Measurements from ENCODE around the gene COBL.

COBL gene

DNA sequence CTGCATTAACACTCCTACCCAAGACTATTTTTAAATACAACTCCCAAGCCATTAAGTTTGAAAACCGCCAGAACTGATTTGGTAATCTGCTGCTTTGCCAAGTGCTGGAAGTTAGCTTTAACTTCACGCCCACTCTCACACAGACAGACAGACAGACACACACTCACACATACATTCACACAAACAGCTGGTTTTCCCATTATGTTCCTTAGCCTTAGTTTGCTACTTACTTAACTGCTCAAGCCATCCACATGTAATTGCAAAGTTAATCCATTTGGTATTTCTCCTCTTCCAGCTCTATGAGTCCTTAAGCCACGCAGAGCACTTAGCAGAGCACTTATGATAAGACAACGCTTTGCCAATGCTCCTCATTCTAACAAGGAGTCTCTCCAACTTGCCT, 8.3 kb downstream of the COBL start:
- in situ Hi-C loops (cut with HindIII; ENCODE audit: low sequenced_read_pairs), result no loop called here
- no peak for DNase-seq (ENCODE audit: low read depth)
- TF ChIP-seq CTCF (IDR thresholded peaks at IDR 0.05; ENCODE audit: low read depth, low read length, missing control alignments), result no peak
- no peak overlapping the region for H3K4me3 ChIP-seq (ENCODE audit: low read depth, low read length)

DNA sequence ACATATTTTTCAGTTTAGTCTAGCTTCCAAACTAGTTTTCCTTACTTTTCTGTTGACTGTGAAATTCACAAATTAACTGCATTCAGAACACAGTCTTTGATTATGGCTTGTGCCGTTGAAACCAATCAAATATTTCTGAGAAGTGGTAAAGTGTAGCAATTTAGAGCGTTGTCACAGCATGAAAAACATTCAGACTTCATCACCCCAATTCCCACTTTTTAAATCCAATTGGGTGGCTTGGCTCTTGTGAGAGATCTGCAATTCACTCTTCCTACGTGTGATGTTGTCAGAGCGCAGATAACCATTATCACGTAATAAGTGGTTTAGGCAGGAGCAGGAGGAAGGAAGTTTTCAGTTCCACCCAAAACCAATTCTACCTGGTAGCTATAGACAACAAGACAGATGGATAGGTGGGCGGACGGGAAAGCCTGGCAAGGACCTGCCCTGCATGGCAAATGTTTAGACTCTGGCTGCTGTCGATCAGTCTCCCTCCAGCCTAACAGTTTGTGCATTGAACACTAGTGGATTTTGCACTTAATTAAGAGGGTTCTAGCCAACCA, 8.9 kb downstream of the COBL start:
- no peak for TF ChIP-seq CTCF (IDR thresholded peaks at IDR 0.05; ENCODE audit: low read depth, low read length, missing control alignments)
- no peak for DNase-seq (ENCODE audit: low read depth)
- H3K4me3 ChIP-seq (ENCODE audit: low read depth, low read length), result no peak overlapping the region
- in situ Hi-C loops (cut with HindIII; ENCODE audit: low sequenced_read_pairs), result no loop called here

GRCh38 chr7:51306761-51307160, 9.8 kb downstream of the COBL start:
- TF ChIP-seq CTCF (IDR thresholded peaks at IDR 0.05; ENCODE audit: low read depth, low read length, missing control alignments), result no peak
- DNase-seq (ENCODE audit: low read depth), result no peak
- H3K4me3 ChIP-seq (ENCODE audit: low read depth, low read length), result no peak overlapping the region
- in situ Hi-C loops (cut with HindIII; ENCODE audit: low sequenced_read_pairs), result no loop called here

DNA sequence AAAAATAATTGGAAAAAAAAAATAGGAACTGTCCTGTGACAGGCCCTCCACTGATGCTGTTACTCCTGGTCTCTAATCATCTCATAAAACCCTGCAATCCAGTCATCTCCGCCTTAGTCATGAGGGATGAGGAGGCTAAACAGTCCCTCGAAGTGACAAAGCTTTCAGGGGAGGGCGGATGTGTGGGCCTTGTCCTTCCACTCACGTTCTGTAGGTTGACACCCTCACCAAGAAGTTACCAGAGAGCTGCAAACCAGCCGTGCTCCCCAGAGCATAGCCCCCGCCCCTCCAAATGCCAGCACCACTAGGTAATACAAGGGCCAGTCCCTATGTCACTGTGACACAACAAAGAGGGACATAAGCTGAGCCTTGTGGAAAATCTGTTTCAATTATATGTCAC, 11.9 kb downstream of the COBL start:
- no peak for TF ChIP-seq CTCF (IDR thresholded peaks at IDR 0.05; ENCODE audit: low read depth, low read length, missing control alignments)
- in situ Hi-C loops (cut with HindIII; ENCODE audit: low sequenced_read_pairs), result no loop called here
- no peak for DNase-seq (ENCODE audit: low read depth)
- no peak overlapping the region for H3K4me3 ChIP-seq (ENCODE audit: low read depth, low read length)

DNA sequence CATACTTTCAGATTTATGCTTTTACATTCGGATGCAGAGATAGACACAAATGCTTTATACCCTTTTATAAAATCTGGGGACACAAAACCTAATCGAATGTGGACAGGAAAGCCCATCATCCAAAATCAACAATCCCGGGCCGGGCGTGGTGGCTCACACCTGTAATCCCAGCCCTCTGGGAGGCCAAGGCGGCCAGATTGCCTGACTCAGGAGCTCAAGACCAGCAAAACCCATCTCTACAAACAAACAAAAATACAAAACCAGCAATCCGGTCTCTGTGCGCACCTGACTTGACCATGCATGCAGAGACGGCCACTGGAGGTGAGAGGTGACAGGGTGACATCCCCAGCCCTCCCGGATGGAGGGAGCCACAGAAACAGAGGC, 13.5 kb downstream of the COBL start:
- in situ Hi-C loops (cut with HindIII; ENCODE audit: low sequenced_read_pairs), result no loop called here
- no peak overlapping the region for H3K4me3 ChIP-seq (ENCODE audit: low read depth, low read length)
- TF ChIP-seq CTCF (IDR thresholded peaks at IDR 0.05; ENCODE audit: low read depth, low read length, missing control alignments), result no peak
- DNase-seq (ENCODE audit: low read depth), result no peak

DNA sequence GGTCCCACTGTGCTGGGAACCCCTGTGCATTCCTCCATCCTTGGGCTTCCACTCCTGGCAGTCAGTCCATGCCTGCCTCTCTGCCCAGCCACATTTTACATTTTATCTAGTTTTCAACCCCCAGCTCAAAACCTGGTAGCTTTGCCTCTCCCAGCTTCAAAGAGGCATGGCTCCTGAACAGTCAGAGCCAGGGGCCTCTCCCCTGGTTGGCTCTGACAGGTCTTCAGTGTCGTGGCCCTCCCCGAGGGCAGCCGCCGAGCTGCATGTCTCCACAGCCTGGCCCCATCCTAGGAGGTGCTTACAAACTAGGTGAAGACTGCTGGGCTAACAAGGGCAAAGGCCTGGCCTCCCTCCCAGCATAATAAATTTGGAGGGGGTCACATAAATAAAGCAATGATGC, 14.8 kb downstream of the COBL start:
- no peak for TF ChIP-seq CTCF (IDR thresholded peaks at IDR 0.05; ENCODE audit: low read depth, low read length, missing control alignments)
- DNase-seq (ENCODE audit: low read depth), result no peak
- in situ Hi-C loops (cut with HindIII; ENCODE audit: low sequenced_read_pairs), result no loop called here
- no peak overlapping the region for H3K4me3 ChIP-seq (ENCODE audit: low read depth, low read length)
